ENCODE results near the gene ARID5B. TPM values are rescaled to one million over a fixed set of nuclear protein-coding genes. Genes with fewer than 3 reads are reported as not detected.

Gene ARID5B
- total and polyA plus RNA-seq, 2 donors (not counting 1 experiment from before 2014, with no cell fraction given), result 22.4 to 237 TPM

- Histone ChIP-seq H3K27me3 (replicated peaks in 1 of 4; ENCODE audit: control extremely low read depth in 1 of 4, control insufficient read depth in 3 of 4, insufficient read depth in 4 of 4, low read length in 3 of 4) (no peaks in the 10 kb centered on the region), H4K20me1 (ENCODE audit: control insufficient read depth, insufficient read depth, low read length, poor library complexity, severe bottlenecking) (no peaks in the 10 kb centered on the region), H3K4me2 (replicated peaks; ENCODE audit: low read depth, low read length, poor library complexity, severe bottlenecking) (peak overlapping the region; percentile 4), H3K79me2 (ENCODE audit: control insufficient read depth, insufficient read depth, low read length) (peaks cover 100% of the 10 kb centered on the region), H3K27ac (ENCODE audit: low read length in 2 of 2) (peak overlapping the region in 1 of 2 donors; percentile 98), H3K9me3 (ENCODE audit: control extremely low read depth in 1 of 3, control insufficient read depth in 2 of 3, insufficient read depth in 1 of 3, low read length in 2 of 3) (peaks cover 0 to 6% (median 0%) of the 10 kb centered on the region in 3 donors), H3K4me1 (ENCODE audit: control insufficient read depth in 2 of 2, insufficient read depth in 2 of 2, low read length in 2 of 2) (peaks cover 76 to 79% of the 10 kb centered on the region in 2 donors), H3K36me3 (replicated peaks in 1 of 2; ENCODE audit: control extremely low read depth in 1 of 2, control insufficient read depth in 1 of 2, extremely low read depth in 1 of 2, insufficient read depth in 2 of 2, low read length in 1 of 2) (peaks cover 0 to 39% of the 10 kb centered on the region in 2 experiments), H2AFZ (ENCODE audit: insufficient read depth, low read depth, low read length, poor library complexity, severe bottlenecking) (no peak overlapping the region), H3K4me3 (ENCODE audit: control extremely low read depth in 1 of 5, extremely low read depth in 1 of 5, insufficient read depth in 1 of 5, low read depth in 2 of 5, low read length in 4 of 5) (no peak overlapping the region), H3K9ac (ENCODE audit: low read length) (no peak overlapping the region)
- no CpG with 5 or more reads among the region's 4 CpGs for WGBS (ENCODE audit: insufficient coverage)
- Mint-ChIP-seq H3K4me1 (peaks cover 88% of the 10 kb centered on the region), H3K4me3 (peak overlapping the region; percentile 24), H3K27ac (peak overlapping the region; percentile 96), H3K27me3 (no peaks in the 10 kb centered on the region), H3K9me3 (ENCODE audit: insufficient read depth) (peaks cover 2% of the 10 kb centered on the region)
- ATAC-seq (ENCODE audit: low read depth) (no peak), DNase-seq (no peak)
- POLR2A ChIA-PET, result interaction anchor here (0.6 to 1.8 kb wide), 5 partner anchors 15 to 189 kb away, joined by 3 to 12 read pairs (median 7); no protein-coding TSS in a partner anchor
- intact Hi-C loops (cut with micrococcal nuclease), result no loop called here
- TF ChIP-seq, protein P1, sequence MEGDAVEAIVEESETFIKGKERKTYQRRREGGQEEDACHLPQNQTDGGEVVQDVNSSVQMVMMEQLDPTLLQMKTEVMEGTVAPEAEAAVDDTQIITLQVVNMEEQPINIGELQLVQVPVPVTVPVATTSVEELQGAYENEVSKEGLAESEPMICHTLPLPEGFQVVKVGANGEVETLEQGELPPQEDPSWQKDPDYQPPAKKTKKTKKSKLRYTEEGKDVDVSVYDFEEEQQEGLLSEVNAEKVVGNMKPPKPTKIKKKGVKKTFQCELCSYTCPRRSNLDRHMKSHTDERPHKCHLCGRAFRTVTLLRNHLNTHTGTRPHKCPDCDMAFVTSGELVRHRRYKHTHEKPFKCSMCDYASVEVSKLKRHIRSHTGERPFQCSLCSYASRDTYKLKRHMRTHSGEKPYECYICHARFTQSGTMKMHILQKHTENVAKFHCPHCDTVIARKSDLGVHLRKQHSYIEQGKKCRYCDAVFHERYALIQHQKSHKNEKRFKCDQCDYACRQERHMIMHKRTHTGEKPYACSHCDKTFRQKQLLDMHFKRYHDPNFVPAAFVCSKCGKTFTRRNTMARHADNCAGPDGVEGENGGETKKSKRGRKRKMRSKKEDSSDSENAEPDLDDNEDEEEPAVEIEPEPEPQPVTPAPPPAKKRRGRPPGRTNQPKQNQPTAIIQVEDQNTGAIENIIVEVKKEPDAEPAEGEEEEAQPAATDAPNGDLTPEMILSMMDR (IDR thresholded peaks at IDR 0.05), result no peak
- TF ChIP-seq EZH2 (IDR thresholded peaks at IDR 0.05; ENCODE audit: borderline replicate concordance, insufficient read depth, low read depth, low read length, poor library complexity, severe bottlenecking), result no peak
- CTCF ChIA-PET, result interaction anchor here (0.6 to 12.2 kb wide), 8 partner anchors 11 to 805 kb away, joined by 3 to 131 read pairs (median 3); no protein-coding TSS in a partner anchor
Measured at GRCh38 chr10:62025901-62026879, 124.7 kb downstream of the ARID5B start.

Measured in B cell (primary cell).